Hippocampal formation (tissue), 2 donors: ENCODE results near the gene DYSF.
A peak's percentile ranks its signal among the peaks of the same experiment; 100 is the strongest.

Experiments
- DNase-seq, 2 donors: peaks; one replicate each; lab custom pipeline; 2025; lab: John Stamatoyannopoulos, UW

DYSF gene

GRCh38 chr2:71603311-71603811 lies 150.0 kb downstream of the DYSF start:
- DNase-seq = no peak

- no peak for DNase-seq
These were observed 150.7 kb downstream of the DYSF start for GRCh38 chr2:71603851-71604725.

DNA sequence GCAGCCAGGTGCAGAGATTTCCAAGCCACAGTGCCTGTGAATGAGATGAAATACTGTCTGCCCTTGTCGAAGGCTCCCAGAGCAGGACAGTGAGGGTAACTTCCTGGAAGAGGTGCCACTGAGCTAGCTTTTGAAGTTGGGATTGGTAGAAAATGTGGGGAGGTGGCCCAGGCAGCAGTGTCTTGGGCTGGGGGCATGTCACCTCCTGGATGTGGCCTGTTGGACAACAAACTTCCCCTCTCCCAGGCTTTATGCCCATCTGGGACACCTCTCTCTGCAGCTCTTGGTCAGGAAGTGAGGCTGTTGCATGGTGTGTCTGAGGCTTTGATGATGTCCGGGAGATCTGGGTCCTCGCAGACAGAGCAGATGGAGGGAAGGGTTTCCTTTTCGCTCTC lies 151.4 kb downstream of the DYSF start:
- DNase-seq = no peak

DNA sequence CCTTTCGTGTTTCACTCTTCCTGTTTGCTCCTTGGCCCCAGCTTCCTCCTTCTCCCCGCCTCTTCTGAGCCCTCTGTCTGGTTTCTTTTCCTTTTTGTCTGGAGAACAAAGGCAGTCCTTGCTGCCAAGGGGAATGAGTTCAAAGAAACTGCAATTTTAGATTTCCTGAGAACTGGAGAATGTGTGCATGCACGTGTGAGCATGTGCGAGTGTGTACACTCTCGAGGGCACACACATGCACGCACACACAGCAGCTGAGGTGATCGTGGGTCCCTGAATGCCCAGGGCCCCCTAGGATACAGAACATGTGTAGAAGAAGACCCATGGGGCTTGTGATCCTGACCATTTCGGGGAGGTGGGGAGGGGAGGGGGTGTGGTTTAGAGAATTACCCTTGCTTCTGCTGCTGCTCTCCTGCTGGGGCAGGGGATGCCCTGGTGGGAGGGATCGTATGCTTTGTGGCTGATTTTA lies 151.8 kb downstream of the DYSF start:
- no peak for DNase-seq

- no peak for DNase-seq
These were observed 152.4 kb downstream of the DYSF start for GRCh38 chr2:71605781-71606241.

DNA sequence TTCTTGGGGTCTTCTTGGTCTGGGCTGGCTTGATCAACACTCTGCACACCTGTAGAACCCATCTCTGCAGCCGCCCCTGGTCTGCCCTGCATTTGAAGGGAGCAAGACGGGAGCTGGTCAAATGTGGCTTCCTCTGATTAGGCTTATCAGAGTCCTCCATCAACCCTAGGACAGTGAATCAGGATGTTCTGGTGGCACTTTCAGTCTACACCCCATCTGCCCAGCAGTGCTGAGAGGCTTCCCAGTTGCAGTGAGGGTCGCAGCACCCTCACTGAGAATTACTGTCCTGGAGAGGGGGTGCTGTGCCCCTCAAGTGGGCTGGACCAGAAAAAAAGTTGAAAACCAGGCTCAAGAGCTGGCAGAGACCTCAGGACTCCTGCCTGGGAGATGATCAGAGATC lies 152.9 kb downstream of the DYSF start:
- no peak for DNase-seq

DNA sequence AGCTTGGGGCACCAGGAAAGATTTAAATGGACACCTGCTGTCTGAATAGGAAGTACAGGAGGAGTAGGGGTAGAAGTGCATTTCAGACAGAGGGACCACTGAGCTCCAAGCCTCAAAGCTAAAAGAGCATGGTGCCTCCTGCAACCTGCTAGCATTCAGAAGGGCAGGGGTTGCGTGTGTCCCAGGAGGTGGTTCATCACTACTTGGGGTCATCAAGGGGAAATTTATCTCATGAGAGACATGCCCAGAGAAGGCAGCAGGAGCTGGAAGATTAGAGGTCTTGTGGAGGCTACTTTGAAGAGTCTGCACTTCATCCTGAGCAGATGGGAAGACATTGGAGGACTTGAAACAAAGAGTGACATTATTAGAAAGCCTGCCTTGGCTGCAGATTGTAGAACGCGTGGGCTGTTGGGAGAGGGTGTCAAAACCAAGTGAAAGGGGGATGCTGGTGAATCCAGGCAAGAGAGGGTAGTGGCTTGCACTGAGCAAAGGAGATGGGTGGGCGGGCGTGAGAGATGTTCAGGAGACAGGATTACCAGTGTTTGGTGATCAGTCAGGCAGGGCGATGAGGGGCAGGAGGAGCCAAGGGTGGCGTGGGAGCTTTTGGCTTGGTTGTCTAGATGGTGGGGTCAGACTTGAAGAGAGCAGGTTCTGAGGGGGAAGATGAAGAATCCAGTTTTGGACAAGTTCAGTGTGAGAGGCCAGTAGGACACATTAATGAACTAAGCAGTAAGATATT lies 154.0 kb downstream of the DYSF start:
- no peak for DNase-seq

DNA sequence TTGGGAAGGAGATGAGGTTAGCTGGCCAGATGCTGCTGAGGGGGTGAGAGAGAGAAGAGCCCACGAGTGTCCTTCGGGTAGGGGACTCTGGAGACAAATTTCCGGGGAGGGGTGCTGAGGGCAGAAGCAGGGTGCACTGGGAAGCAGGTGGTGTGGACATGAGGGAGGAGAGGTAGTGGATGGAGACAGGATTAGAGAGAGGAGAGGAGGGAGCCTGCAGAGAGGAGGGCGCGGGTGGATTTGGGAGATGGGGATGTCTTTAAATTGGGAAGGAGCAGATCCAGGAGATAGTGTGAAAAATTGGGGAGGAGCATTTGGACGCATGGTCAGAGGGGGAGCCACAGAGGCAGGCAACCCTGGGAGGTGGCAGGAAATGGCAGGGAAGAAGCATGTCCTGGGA lies 154.7 kb downstream of the DYSF start:
- DNase-seq = no peak

- DNase-seq = no peak
These were observed 155.1 kb downstream of the DYSF start for GRCh38 chr2:71608441-71608840.

GRCh38 chr2:71609029-71609428 lies 155.7 kb downstream of the DYSF start:
- DNase-seq = no peak

GRCh38 chr2:71609441-71609840 lies 156.1 kb downstream of the DYSF start:
- DNase-seq = no peak

- peak in 1 of 2 donors; percentile 38 for DNase-seq
These were observed 156.6 kb downstream of the DYSF start for GRCh38 chr2:71609958-71610357.

- DNase-seq = no peak
These were observed 157.3 kb downstream of the DYSF start for GRCh38 chr2:71610671-71611070.

DNA sequence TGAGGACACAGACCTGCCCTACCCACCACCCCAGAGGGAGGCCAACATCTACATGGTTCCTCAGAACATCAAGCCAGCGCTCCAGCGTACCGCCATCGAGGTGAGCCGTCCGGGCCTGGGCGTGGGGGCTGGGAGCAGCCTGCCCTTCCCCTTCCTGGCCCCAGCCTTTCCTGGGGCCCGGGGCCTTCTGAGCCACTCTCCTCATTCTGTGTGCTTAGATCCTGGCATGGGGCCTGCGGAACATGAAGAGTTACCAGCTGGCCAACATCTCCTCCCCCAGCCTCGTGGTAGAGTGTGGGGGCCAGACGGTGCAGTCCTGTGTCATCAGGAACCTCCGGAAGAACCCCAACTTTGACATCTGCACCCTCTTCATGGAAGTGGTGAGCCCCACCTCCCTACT lies 157.9 kb downstream of the DYSF start:
- DNase-seq = no peak

GRCh38 chr2:71611781-71612527 lies 158.6 kb downstream of the DYSF start:
- DNase-seq = no peak

- DNase-seq = no peak
These were observed 159.4 kb downstream of the DYSF start for GRCh38 chr2:71612581-71613402.

- no peak for DNase-seq
These were observed 160.1 kb downstream of the DYSF start for GRCh38 chr2:71613403-71613952.

- no peak for DNase-seq
These were observed 160.9 kb downstream of the DYSF start for GRCh38 chr2:71613953-71614925.

GRCh38 chr2:71614976-71615766 lies 161.8 kb downstream of the DYSF start:
- DNase-seq = peak; percentile 45 to 65
